Peyer's patch (tissue), 4 donors: ENCODE data around the gene CXCL16. TPM values are rescaled to one million over a fixed set of nuclear protein-coding genes. Genes with fewer than 3 reads are reported as not detected.

Experiments
- DNase-seq, 3 donors: peaks; one replicate each; pipeline ENCODE4 v3.0.0-alpha.2; 2017 to 2019
- H3K27ac ChIP-seq, 4 donors: fragments of 200-600 bp; sonication (generic); one replicate each; pipeline ENCODE4 v1.5.1; 2016 to 2019
- H3K27me3 ChIP-seq, 2 donors: fragments of 200-600 bp; sonication (generic); one replicate each; pipeline ENCODE4 v1.5.1; 2019
- H3K36me3 ChIP-seq, 3 donors: fragments of 200-600 bp; sonication (generic); one replicate each; pipeline ENCODE4 v1.5.1; 2016 to 2019
- H3K4me1 ChIP-seq, 4 donors: fragments of 200-600 bp; sonication (generic); one replicate each; pipeline ENCODE4 v1.5.1; 2016 to 2019
- H3K4me3 ChIP-seq, 4 donors: fragments of 200-600 bp; sonication (generic); 1 replicate in 3 of 4; 2 replicates in 1 of 4; pipeline ENCODE4 v1.5.1; 2016 to 2019; ENCODE audit warnings: mild to moderate bottlenecking in 1 of 4
- H3K9me3 ChIP-seq, 4 donors: fragments of 200-600 bp; sonication (generic); one replicate each; pipeline ENCODE4 v1.5.1; 2016 to 2019; ENCODE audit warnings: mild to moderate bottlenecking in 1 of 4
- CTCF ChIP-seq, 6 experiments: fragments of 450-650 bp in 4 of 6; fragments of 200-600 bp in 2 of 6; sonication (generic) in 1 of 6; IDR thresholded peaks; one replicate each; pipeline ENCODE4 v1.5.1; 2017 to 2019; ENCODE audit warnings: antibody characterized with exemption in 6 of 6, mild to moderate bottlenecking in 3 of 6, moderate library complexity in 1 of 6
- POLR2A ChIP-seq, 2 donors: fragments of 450-650 bp; IDR thresholded peaks; one replicate each; pipeline ENCODE4 v1.5.1; 2017; ENCODE audit warnings: antibody characterized with exemption in 2 of 2, mild to moderate bottlenecking in 2 of 2, moderate library complexity in 2 of 2
- total RNA-seq, 4 donors: library from RNA; depleted of rRNA; stranded (reverse); fragments of >200 nt; gene quantifications; one replicate each; pipeline ENCODE4 v1.1.0, GENCODE V29; 2016

The CXCL16 gene
- total RNA-seq, 4 donors from 2014 or later: 24.8 to 33.1 (median 28.0) TPM

DNA sequence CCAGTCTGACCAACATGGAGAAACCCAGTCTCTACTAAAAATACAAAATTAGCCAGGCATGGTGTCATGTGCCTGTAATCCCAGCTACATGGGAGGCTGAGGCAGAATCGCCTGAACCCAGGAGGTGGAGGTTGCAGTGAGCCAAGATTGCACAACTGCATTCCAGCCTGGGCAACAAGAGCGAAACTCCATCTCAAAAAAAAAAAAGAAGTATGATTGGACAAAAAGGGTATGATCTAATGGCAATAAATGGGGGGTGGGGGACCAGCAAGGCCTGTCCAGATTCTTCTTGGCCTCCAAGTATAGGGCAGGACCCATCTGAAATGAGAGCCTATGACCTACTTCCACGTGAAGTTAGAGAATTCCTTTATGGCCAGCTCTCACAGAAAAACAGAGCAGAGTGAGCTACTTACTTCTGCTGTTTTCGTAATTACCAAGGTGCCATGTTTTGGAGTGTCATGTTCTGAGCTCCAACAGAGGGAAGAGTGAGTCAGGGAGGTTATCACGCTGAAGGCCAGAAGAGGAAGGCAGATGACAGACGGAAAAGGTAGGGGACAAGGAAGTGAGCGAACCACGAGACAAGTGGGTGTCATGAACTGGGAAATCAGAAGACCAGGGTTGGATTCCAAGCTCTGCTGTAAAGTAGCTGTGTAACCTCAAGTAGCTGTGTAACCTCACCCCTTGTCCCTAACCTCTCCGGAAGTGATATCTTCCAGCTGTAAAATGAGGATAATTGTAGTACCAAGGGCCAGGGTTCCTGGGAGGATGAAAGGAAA, 3.7 kb downstream of the CXCL16 start:
- Histone ChIP-seq H3K36me3 (peaks cover 0 to 9% (median 0%) of the 10 kb centered on the region in 3 donors), H3K27me3 (no peaks in the 10 kb centered on the region), H3K4me3 (no peak overlapping the region), H3K27ac (peak overlapping the region in 3 of 4 donors; percentile 3 to 29 (median 17)), H3K9me3 (no peaks in the 10 kb centered on the region), H3K4me1 (peaks cover 0 to 15% (median 10%) of the 10 kb centered on the region in 4 donors)
- TF ChIP-seq CTCF (IDR thresholded peaks at IDR 0.05): no peak
- TF ChIP-seq POLR2A (IDR thresholded peaks at IDR 0.05): no peak
- DNase-seq: no peak

DNA sequence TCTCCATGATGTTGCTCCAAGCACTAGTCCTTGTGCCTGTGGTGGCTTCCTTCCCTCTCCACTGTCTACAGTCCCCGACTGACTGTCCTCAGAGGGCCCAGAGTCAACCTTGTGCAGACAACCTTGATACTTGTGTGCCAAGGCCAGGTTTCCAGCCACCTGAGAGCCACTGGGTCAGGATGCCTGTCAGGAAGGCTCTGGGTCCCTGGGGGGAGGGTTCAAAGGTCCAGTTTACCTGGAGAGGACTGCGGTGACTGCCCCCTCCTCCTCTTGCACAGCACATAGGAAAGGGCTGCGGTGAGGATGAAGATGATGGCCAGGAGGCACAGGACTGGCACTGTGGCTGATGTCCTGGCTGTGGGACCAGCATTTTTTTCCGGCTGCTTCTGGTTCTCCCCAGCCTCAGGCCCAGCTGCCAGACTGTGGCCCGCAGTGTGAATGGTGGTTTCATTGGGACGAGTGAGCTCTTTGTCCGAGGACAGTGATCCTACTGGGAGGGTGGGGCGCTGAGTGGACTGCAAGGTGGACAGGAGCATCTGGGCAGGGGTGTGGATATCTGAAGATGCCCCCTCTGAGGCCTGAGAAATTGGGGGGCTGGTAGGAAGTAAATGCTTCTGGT, 4.8 kb downstream of the CXCL16 start:
- H3K27ac ChIP-seq: peak overlapping the region in 1 of 4 donors; percentile 1
- TF ChIP-seq CTCF (IDR thresholded peaks at IDR 0.05) (no peak), POLR2A (IDR thresholded peaks at IDR 0.05) (no peak)

GRCh38 chr17:4733073-4733531, 6.6 kb downstream of the CXCL16 start:
- Histone ChIP-seq H3K9me3 (no peaks in the 10 kb centered on the region), H3K27ac (peak overlapping the region in 3 of 4 donors; percentile 30 to 69 (median 45)), H3K4me1 (peaks cover 0 to 15% (median 10%) of the 10 kb centered on the region in 4 donors), H3K36me3 (peaks cover 0 to 9% (median 0%) of the 10 kb centered on the region in 3 donors), H3K27me3 (no peaks in the 10 kb centered on the region), H3K4me3 (no peak overlapping the region)
- TF ChIP-seq CTCF (IDR thresholded peaks at IDR 0.05) (peak in 3 of 6 experiments; percentile 17 to 35 (median 29)), POLR2A (IDR thresholded peaks at IDR 0.05) (no peak)
- DNase-seq: peak; percentile 49 to 74 (median 71)

More for the DNA sequence above, 4.8 kb downstream of the CXCL16 start:
- Histone ChIP-seq H3K36me3 (peaks cover 0 to 9% (median 0%) of the 10 kb centered on the region in 3 donors), H3K9me3 (no peaks in the 10 kb centered on the region), H3K4me3 (no peak overlapping the region), H3K27me3 (no peaks in the 10 kb centered on the region), H3K4me1 (peaks cover 0 to 16% (median 11%) of the 10 kb centered on the region in 4 donors)
- DNase-seq: no peak

DNA sequence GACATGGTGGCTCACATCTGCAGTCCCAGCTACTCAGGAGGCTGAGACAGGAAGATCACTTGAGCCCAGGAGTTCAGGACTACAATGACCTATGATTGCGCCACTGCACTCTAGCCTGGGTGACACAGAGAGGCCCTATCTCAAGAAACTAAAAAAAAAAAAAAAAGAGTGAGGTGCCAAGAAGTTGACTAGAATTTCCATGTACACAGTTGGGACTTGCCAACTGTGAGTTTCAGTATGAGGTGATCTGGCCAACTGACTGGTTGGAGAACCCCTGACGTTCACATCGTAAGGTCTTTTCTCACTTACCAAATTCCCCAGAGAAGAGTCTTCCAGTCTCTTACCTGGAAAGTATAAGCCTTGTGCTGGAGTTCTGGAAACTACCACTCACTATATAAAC, 11.6 kb downstream of the CXCL16 start:
- no peak for DNase-seq
- no peaks in the 10 kb centered on the region for H3K27me3 ChIP-seq
- H3K9me3 ChIP-seq: no peaks in the 10 kb centered on the region
- TF ChIP-seq POLR2A (IDR thresholded peaks at IDR 0.05) (no peak), CTCF (IDR thresholded peaks at IDR 0.05) (no peak)
- no peak overlapping the region for H3K27ac ChIP-seq
- H3K36me3 ChIP-seq: no peaks in the 10 kb centered on the region
- no peak overlapping the region for H3K4me3 ChIP-seq
- peaks cover 0 to 12% (median 7%) of the 10 kb centered on the region in 4 donors for H3K4me1 ChIP-seq

DNA sequence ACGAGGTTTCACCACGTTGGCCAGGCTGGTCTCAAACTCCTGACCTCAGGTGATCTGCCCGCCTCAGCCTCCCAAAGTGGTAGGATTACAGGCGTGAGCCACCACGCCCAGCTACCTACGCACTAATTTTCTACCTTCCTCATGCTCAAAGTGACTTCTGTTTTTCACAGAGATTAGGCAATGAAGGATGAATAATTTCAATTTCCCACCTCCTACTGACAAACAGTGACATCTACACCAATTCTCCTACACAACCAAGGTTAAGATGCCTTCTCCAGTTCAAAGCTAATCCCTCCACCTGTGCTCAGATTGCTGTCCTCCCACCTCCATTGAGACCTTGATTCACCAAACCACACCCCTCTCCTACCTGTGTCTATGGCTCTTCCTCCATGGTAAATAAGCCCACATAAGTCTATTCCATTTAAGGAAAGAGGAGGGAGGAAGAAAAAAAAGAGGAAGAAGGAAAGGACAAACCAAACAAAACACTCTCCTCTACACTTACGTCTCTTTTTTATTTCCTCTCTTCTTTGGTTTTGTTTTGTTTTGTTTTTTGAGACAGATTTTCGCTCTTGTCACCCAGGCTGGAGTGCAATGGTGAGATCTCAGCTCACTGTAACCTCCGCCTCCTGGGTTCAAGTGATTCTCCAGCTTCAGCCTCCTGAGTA, 13.9 kb downstream of the CXCL16 start:
- no peaks in the 10 kb centered on the region for H3K27me3 ChIP-seq
- H3K4me3 ChIP-seq: no peak overlapping the region
- H3K4me1 ChIP-seq: peaks cover 0 to 18% (median 2%) of the 10 kb centered on the region in 4 donors
- no peaks in the 10 kb centered on the region for H3K9me3 ChIP-seq
- H3K27ac ChIP-seq: no peak overlapping the region
- H3K36me3 ChIP-seq: peaks cover 0 to 1% (median 0%) of the 10 kb centered on the region in 3 donors
- TF ChIP-seq CTCF (IDR thresholded peaks at IDR 0.05): no peak
- no peak for DNase-seq
